ENCODE results near the gene LRRC53.
A peak's percentile ranks its signal among the peaks of the same experiment; 100 is the strongest.

DNA sequence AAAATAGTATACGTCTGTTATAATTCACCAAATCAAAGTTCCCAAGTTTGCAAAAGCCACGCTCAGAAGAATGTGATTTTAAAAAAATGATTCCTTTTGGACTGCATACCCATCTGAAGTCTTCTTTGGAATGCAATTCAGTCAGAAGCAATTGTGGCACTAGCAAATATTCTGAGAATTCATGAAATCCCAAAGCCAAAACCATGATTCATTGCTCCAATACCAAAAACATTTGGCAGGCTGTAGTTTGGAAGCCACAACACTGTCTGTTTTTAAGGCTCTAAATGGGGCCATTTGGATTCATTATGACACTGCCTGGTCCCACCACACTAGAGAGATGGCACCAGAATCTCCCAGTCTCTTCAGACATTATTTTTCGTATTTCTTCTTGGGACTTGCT is 21.8 kb upstream of the LRRC53 start:
- TF ChIP-seq RFX5 (IDR thresholded peaks at IDR 0.05; ENCODE audit: low read length) (no peak), RCOR1 (IDR thresholded peaks at IDR 0.05; ENCODE audit: low read length) (no peak), CHD2 (IDR thresholded peaks at IDR 0.05; ENCODE audit: low read length, partially characterized antibody) (no peak), GABPA (IDR thresholded peaks at IDR 0.05; ENCODE audit: low read depth) (no peak), NFIC (IDR thresholded peaks at IDR 0.05; ENCODE audit: borderline replicate concordance) (peak; percentile 59; the same call in 1 of the 2 replicates), NRF1 (IDR thresholded peaks at IDR 0.05; ENCODE audit: low read depth, low read length) (no peak), EP300 (IDR thresholded peaks at IDR 0.05; ENCODE audit: borderline replicate concordance in 1 of 2, low read depth in 1 of 2, low read length in 1 of 2) (peak in 1 of 2 experiments; percentile 27; a peak in 1 of 4 replicates)
- TF ChIP-seq, protein P1, sequence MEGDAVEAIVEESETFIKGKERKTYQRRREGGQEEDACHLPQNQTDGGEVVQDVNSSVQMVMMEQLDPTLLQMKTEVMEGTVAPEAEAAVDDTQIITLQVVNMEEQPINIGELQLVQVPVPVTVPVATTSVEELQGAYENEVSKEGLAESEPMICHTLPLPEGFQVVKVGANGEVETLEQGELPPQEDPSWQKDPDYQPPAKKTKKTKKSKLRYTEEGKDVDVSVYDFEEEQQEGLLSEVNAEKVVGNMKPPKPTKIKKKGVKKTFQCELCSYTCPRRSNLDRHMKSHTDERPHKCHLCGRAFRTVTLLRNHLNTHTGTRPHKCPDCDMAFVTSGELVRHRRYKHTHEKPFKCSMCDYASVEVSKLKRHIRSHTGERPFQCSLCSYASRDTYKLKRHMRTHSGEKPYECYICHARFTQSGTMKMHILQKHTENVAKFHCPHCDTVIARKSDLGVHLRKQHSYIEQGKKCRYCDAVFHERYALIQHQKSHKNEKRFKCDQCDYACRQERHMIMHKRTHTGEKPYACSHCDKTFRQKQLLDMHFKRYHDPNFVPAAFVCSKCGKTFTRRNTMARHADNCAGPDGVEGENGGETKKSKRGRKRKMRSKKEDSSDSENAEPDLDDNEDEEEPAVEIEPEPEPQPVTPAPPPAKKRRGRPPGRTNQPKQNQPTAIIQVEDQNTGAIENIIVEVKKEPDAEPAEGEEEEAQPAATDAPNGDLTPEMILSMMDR (IDR thresholded peaks at IDR 0.05), result no peak
